K562 (cell line): ENCODE measurements around the gene LY6G6C.

Experiments used
- CEBPZ ChIP-seq: fragments of 150-350 bp; IDR thresholded peaks from 2 replicates; pipeline ENCODE4 v1.6.1; 2014; ENCODE audit warnings: low read depth, mild to moderate bottlenecking, low read length, borderline replicate concordance
- CTCF ChIP-seq, 3 experiments: IDR thresholded peaks in 2 of 3; conservative IDR thresholded peaks in 1 of 3; 2 replicates each; pipeline ENCODE4 v1.5.1; 2011 to 2012; ENCODE audit warnings: low read length in 3 of 3, mild to moderate bottlenecking in 3 of 3, control low read depth in 2 of 3, improper control_type of control experiment in 1 of 3, inconsistent platforms in 1 of 3, low read depth in 1 of 3, mixed read lengths in 1 of 3, moderate library complexity in 1 of 3; ENCODE audit not compliant: insufficient read depth in 2 of 3
- FOXK1 ChIP-seq: sonication (generic); formaldehyde crosslinking; IDR thresholded peaks from 2 replicates; pipeline ENCODE4 v1.8.0; 2022; ENCODE audit warnings: missing genetic modification reagents, mild to moderate bottlenecking, borderline replicate concordance
- POLR2AphosphoS5 ChIP-seq: IDR thresholded peaks from 2 replicates; pipeline ENCODE4 v1.6.1; 2011; ENCODE audit warnings: mild to moderate bottlenecking, low read depth, low read length, moderate library complexity; ENCODE audit not compliant: control insufficient read depth, insufficient read depth
- ZBTB17 ChIP-seq: fragments of 450-650 bp; formaldehyde crosslinking; IDR thresholded peaks from 2 replicates; pipeline ENCODE4 v1.4.0; 2020; ENCODE audit warnings: mild to moderate bottlenecking
- ZFP36 ChIP-seq: fragments of 150-350 bp; IDR thresholded peaks from 2 replicates; pipeline ENCODE4 v1.6.1; 2018; ENCODE audit warnings: low read length, low read depth; ENCODE audit not compliant: partially characterized antibody
- ZNF282 ChIP-seq: sonication (generic); formaldehyde crosslinking; IDR thresholded peaks from 2 replicates; pipeline ENCODE4 v1.8.1; 2023; ENCODE audit warnings: missing genetic modification reagents

- TF ChIP-seq ZFP36: no peak
- no peak for TF ChIP-seq CTCF (IDR thresholded peaks at IDR 0.05 in 2 of 3, conservative IDR thresholded peaks at IDR 0.05 in 1 of 3; ENCODE audit: insufficient read depth in 2 of 3, low read depth in 1 of 3, low read length in 3 of 3)
- no peak for TF ChIP-seq CEBPZ
- no peak for TF ChIP-seq FOXK1
- TF ChIP-seq ZBTB17 (CRISPR knock-in tag): no peak
- no peak for TF ChIP-seq ZNF282 (CRISPR knock-in tag)
- TF ChIP-seq POLR2AphosphoS5: no peak
Measured at GRCh38 chr6:31692886-31693285, 28.7 kb downstream of the LY6G6C start.
